Keratinocyte (primary cell): ENCODE data around the gene STK11IP.

Source experiments
- EZH2 ChIP-seq: IDR thresholded peaks from one replicate; pipeline ENCODE4 v1.6.1; 2012; ENCODE audit warnings: inconsistent platforms, mild to moderate bottlenecking, low read length, moderate library complexity
- TF ChIP-seq, protein P1 (sequence below), 3 experiments: IDR thresholded peaks in 1 of 3; conservative IDR thresholded peaks in 1 of 3; optimal IDR thresholded peaks in 1 of 3; 2 replicates in 2 of 3; 3 replicates in 1 of 3; pipeline versions ENCODE3 to v1.5.1; 2011; ENCODE audit warnings: low read length in 3 of 3, mild to moderate bottlenecking in 3 of 3, moderate library complexity in 2 of 3, control low read depth in 1 of 3, inconsistent platforms in 1 of 3; ENCODE audit not compliant: insufficient read depth in 2 of 3; ENCODE audit errors: extremely low read depth in 1 of 3

DNA sequence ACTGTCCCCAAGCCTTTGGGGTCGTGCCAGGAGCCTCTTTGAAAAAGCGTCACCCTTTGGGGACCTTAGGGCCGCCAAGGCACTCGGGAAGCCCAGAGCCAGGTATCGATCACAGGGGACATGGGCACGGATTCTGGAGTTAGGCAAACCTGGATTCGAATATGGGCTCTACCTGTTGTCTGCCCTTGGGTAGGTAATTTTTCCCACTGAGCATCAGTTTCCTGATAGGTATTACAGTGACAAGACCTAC lies 44.6 kb upstream of the STK11IP start:
- TF ChIP-seq, protein P1, sequence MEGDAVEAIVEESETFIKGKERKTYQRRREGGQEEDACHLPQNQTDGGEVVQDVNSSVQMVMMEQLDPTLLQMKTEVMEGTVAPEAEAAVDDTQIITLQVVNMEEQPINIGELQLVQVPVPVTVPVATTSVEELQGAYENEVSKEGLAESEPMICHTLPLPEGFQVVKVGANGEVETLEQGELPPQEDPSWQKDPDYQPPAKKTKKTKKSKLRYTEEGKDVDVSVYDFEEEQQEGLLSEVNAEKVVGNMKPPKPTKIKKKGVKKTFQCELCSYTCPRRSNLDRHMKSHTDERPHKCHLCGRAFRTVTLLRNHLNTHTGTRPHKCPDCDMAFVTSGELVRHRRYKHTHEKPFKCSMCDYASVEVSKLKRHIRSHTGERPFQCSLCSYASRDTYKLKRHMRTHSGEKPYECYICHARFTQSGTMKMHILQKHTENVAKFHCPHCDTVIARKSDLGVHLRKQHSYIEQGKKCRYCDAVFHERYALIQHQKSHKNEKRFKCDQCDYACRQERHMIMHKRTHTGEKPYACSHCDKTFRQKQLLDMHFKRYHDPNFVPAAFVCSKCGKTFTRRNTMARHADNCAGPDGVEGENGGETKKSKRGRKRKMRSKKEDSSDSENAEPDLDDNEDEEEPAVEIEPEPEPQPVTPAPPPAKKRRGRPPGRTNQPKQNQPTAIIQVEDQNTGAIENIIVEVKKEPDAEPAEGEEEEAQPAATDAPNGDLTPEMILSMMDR (optimal IDR thresholded peaks at IDR 0.05 in 1 of 3, IDR thresholded peaks at IDR 0.05 in 1 of 3, conservative IDR thresholded peaks at IDR 0.05 in 1 of 3; ENCODE audit: extremely low read depth in 1 of 3, insufficient read depth in 2 of 3, low read length in 3 of 3) = no peak
- peak; percentile 42 for TF ChIP-seq EZH2
